ENCODE results near the gene TXNL4A. TPM values are rescaled to one million over a fixed set of nuclear protein-coding genes. Genes with fewer than 3 reads are reported as not detected.
A peak's percentile ranks its signal among the peaks of the same experiment; 100 is the strongest.

TXNL4A gene
- total RNA-seq, 3 donors from 2014 or later (not counting 1 experiment from before 2014, with no cell fraction given) = 63.2 to 69.1 (median 66.4) TPM

DNA sequence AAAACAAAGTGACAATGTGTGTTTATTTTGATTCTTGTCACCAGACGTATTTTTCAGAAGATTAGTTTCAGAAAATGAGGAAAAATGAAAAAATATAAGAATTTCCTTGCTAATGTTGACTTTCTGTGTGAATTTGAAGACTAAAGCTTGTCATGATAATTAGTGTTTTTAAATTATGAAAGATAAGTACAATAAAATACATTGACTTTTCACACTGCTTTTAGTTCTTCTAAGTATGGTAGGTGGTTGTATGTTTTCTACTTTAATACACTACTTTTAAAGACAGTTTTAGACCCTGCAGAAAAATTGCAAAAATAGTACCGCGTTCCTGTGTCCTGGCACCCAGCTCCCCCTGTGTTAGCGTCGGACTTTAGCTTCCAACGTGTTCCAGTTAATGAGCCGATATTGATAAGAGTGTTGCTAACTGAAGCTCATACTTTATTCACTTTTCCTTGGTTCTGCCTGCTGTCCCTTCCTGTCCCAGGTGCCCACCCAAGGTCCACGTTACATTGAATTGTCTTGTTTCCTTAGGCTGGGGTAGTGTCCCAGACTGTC, 46.6 kb upstream of the TXNL4A start:
- Mint-ChIP-seq H3K27me3 (ENCODE audit: low read depth in 2 of 2) (no peaks in the 10 kb centered on the region), H3K9me3 (no peaks in the 10 kb centered on the region), H3K27ac (peak overlapping the region; percentile 93 to 98), H3K4me1 (peaks cover 30% of the 10 kb centered on the region in 2 donors), H3K36me3 (peaks cover under 1% of the 10 kb centered on the region), H3K4me3 (peak overlapping the region; percentile 95)
- TF ChIP-seq, protein P1, sequence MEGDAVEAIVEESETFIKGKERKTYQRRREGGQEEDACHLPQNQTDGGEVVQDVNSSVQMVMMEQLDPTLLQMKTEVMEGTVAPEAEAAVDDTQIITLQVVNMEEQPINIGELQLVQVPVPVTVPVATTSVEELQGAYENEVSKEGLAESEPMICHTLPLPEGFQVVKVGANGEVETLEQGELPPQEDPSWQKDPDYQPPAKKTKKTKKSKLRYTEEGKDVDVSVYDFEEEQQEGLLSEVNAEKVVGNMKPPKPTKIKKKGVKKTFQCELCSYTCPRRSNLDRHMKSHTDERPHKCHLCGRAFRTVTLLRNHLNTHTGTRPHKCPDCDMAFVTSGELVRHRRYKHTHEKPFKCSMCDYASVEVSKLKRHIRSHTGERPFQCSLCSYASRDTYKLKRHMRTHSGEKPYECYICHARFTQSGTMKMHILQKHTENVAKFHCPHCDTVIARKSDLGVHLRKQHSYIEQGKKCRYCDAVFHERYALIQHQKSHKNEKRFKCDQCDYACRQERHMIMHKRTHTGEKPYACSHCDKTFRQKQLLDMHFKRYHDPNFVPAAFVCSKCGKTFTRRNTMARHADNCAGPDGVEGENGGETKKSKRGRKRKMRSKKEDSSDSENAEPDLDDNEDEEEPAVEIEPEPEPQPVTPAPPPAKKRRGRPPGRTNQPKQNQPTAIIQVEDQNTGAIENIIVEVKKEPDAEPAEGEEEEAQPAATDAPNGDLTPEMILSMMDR (IDR thresholded peaks at IDR 0.05) = no peak
- Histone ChIP-seq H3K36me3 (ENCODE audit: control insufficient read depth, insufficient read depth, low read length) (peaks cover 6% of the 10 kb centered on the region), H3K4me1 (ENCODE audit: control insufficient read depth, insufficient read depth, low read length) (peaks cover 15% of the 10 kb centered on the region), H3K4me3 (ENCODE audit: low read length) (peak overlapping the region; percentile 71), H3K9me3 (ENCODE audit: control insufficient read depth, insufficient read depth, low read length) (no peaks in the 10 kb centered on the region), H3K27me3 (ENCODE audit: control insufficient read depth, insufficient read depth, low read length) (no peaks in the 10 kb centered on the region), H3K27ac (ENCODE audit: low read length) (peak overlapping the region; percentile 59)
- WGBS (ENCODE audit: insufficient coverage) = 22% methylated on average over 8 of the region's 8 CpGs
- DNase-seq (no peak), ATAC-seq (no peak)
- intact Hi-C loops (cut with micrococcal nuclease) = loop anchor here (1.0 to 5.0 kb wide), 3 partner anchors 72 to 356 kb away; partner anchors contain the start of genes ADNP2, CTDP1 and SLC66A2

DNA sequence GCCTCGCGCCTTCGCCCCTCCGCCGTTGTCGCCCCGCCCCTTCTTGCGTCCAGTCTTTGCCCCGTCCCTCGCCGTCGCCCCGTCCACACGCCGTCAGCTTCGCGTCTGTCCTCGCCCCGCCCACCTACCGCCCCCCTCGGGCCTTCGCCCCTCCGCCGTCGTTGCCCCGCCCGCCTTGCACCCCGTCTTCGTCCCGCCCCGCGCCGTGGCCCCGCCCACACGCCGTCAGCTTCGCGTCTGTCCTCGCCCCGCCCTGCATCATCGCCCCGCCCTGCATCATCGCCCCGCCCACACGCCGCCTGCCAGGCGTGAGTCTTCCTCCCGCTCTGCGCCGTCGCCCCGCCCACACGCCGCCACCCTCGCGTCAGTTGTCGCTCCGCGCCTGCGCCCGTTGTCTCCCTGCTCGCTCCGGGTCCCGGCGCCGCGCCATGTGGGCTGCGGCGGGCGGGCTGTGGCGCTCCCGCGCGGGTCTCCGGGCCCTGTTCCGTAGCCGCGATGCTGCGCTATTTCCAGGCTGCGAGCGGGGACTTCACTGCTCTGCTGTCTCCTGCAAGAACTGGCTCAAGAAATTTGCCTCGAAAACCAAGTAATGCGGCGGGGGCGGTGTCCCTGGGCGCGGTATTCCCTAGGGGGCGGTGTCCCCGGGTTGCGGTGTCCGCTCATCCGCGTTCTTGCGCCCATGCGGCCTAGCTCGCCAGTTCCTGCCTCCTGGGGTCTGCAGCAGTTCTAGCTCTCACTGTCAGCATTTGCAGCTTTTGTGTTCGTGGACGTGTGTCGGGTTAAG, 45.9 kb upstream of the TXNL4A start, which contains the start of gene RBFA:
TSS of gene RBFA (plus strand) at position 367 of the 784 bp plus-strand sequence. CDS start at position 429, 62 bp downstream.
- Mint-ChIP-seq H3K4me1 (peaks cover 30% of the 10 kb centered on the region in 2 donors), H3K27me3 (ENCODE audit: low read depth in 2 of 2) (no peaks in the 10 kb centered on the region), H3K9me3 (no peaks in the 10 kb centered on the region), H3K27ac (peak within 1 kb of the TSS; percentile 93 to 98), H3K36me3 (peaks cover 7% of the 10 kb centered on the region), H3K4me3 (peak within 1 kb of the TSS; percentile 95)
- TF ChIP-seq, protein P1 (IDR thresholded peaks at IDR 0.05) = no peak
- H3K4me3 ChIP-seq (ENCODE audit: low read length) = peak within 1 kb of the TSS; percentile 71
- peaks cover 15% of the 10 kb centered on the region for H3K4me1 ChIP-seq (ENCODE audit: control insufficient read depth, insufficient read depth, low read length)
- H3K9me3 ChIP-seq (ENCODE audit: control insufficient read depth, insufficient read depth, low read length) = no peaks in the 10 kb centered on the region
- WGBS (ENCODE audit: insufficient coverage) = under 1% methylated on average over 99 of the region's 99 CpGs
- ATAC-seq (peak; percentile 78 to 90 (median 79)), DNase-seq (peak; percentile 99)
- H3K27me3 ChIP-seq (ENCODE audit: control insufficient read depth, insufficient read depth, low read length) = no peaks in the 10 kb centered on the region
- intact Hi-C loops (cut with micrococcal nuclease) = loop anchor here (1.0 to 5.0 kb wide), 3 partner anchors 73 to 355 kb away; partner anchors contain the start of genes ADNP2, CTDP1 and SLC66A2
- H3K27ac ChIP-seq (ENCODE audit: low read length) = peak within 1 kb of the TSS; percentile 90
- peaks cover 6% of the 10 kb centered on the region for H3K36me3 ChIP-seq (ENCODE audit: control insufficient read depth, insufficient read depth, low read length)

DNA sequence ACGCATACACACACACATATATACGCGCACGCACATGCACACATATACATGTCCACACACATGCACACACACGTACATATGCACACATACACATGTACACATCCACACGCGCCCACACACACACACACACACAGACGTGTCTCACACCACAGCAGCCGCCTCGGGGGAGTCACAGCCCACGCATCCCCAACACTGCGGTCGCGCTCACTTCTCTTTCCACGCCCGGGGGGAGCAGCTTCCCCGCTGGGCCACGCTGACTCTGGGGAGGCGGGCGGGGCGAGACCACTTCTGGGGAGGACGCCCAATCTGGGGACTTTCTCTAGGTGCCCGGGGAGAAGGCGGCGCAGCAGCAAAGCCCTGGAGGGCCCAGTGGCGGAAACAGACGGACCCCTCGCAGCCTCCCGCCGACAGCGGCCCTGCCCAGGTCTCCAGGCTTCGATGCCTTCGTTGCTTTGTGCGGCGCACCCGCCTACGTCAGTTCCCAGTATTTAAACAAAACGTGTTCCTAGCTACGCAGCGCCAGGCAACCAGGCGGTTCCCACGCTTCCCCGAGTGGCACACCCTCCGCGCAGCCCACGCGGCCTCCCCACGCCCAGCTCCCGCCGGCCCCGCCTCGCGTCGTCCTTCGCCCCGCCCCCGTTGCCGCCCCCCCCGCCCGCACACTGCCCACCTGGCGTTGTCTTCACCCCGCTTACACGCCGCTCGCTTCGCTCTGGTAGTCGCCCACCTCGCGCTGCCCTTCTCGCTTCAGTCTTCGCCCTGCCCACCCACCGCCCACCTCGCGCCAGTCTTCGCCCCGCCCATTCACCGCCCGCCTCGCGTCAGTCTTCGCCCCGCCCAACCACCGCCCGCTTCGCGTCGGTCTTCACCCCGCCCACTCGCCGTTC, 45.1 kb upstream of the TXNL4A start:
- Histone ChIP-seq H3K9me3 (ENCODE audit: control insufficient read depth, insufficient read depth, low read length) (no peaks in the 10 kb centered on the region), H3K27me3 (ENCODE audit: control insufficient read depth, insufficient read depth, low read length) (no peaks in the 10 kb centered on the region), H3K4me3 (ENCODE audit: low read length) (peak overlapping the region; percentile 58), H3K27ac (ENCODE audit: low read length) (peak overlapping the region; percentile 90), H3K36me3 (ENCODE audit: control insufficient read depth, insufficient read depth, low read length) (peaks cover 6% of the 10 kb centered on the region), H3K4me1 (ENCODE audit: control insufficient read depth, insufficient read depth, low read length) (peaks cover 15% of the 10 kb centered on the region)
- no peaks in the 10 kb centered on the region for H3K9me3 Mint-ChIP-seq
- peaks cover 8% of the 10 kb centered on the region for H3K36me3 Mint-ChIP-seq
- peak overlapping the region; percentile 95 for H3K4me3 Mint-ChIP-seq
- TF ChIP-seq, protein P1 (IDR thresholded peaks at IDR 0.05) = no peak
- peaks cover 30% of the 10 kb centered on the region in 2 donors for H3K4me1 Mint-ChIP-seq
- ATAC-seq (peak; percentile 15 to 39 (median 27)), DNase-seq (peak; percentile 66 to 86)
- WGBS (ENCODE audit: insufficient coverage) = 4% methylated on average over 88 of the region's 90 CpGs
- intact Hi-C loops (cut with micrococcal nuclease) = loop anchor here (1.0 to 5.0 kb wide), 4 partner anchors 45 to 354 kb away; partner anchors contain the start of genes ADNP2, CTDP1, SLC66A2 and TXNL4A
- H3K27me3 Mint-ChIP-seq (ENCODE audit: low read depth in 2 of 2) = no peaks in the 10 kb centered on the region
- H3K27ac Mint-ChIP-seq = peak overlapping the region; percentile 93 to 98

All from natural killer cell (primary cell).